ENCODE measurements around the gene SORCS2.

The SORCS2 gene

GRCh38 chr4:7224001-7224400 lies 31.7 kb downstream of the SORCS2 start:
- no peak for DNase-seq (ENCODE audit: low spot score)

- no peak for DNase-seq (ENCODE audit: low spot score)
Measured at GRCh38 chr4:7224878-7225533, 32.7 kb downstream of the SORCS2 start.

- DNase-seq (ENCODE audit: low spot score): no peak
Measured at GRCh38 chr4:7226439-7226838, 34.1 kb downstream of the SORCS2 start.

GRCh38 chr4:7227008-7227407 lies 34.7 kb downstream of the SORCS2 start:
- DNase-seq (ENCODE audit: low spot score): no peak

- no peak for DNase-seq (ENCODE audit: low spot score)
Measured at GRCh38 chr4:7228734-7229133, 36.4 kb downstream of the SORCS2 start.

GRCh38 chr4:7232061-7232650 lies 39.8 kb downstream of the SORCS2 start:
- no peak for DNase-seq (ENCODE audit: low spot score)

GRCh38 chr4:7233006-7233580 lies 40.8 kb downstream of the SORCS2 start:
- DNase-seq (ENCODE audit: low spot score): no peak

GRCh38 chr4:7233601-7234000 lies 41.3 kb downstream of the SORCS2 start:
- DNase-seq (ENCODE audit: low spot score): no peak

- DNase-seq (ENCODE audit: low spot score): no peak
Measured at GRCh38 chr4:7234355-7235029, 42.2 kb downstream of the SORCS2 start.

- DNase-seq (ENCODE audit: low spot score): no peak
Measured at GRCh38 chr4:7235030-7235380, 42.7 kb downstream of the SORCS2 start.

- DNase-seq (ENCODE audit: low spot score): no peak
Measured at GRCh38 chr4:7236847-7237246, 44.5 kb downstream of the SORCS2 start.

GRCh38 chr4:7237873-7238272 lies 45.5 kb downstream of the SORCS2 start:
- DNase-seq (ENCODE audit: low spot score): no peak

- DNase-seq (ENCODE audit: low spot score): no peak
Measured at GRCh38 chr4:7238300-7238960, 46.1 kb downstream of the SORCS2 start.

GRCh38 chr4:7239101-7239820 lies 46.9 kb downstream of the SORCS2 start:
- no peak for DNase-seq (ENCODE audit: low spot score)

GRCh38 chr4:7239844-7240243 lies 47.5 kb downstream of the SORCS2 start:
- no peak for DNase-seq (ENCODE audit: low spot score)

GRCh38 chr4:7240306-7240705 lies 48.0 kb downstream of the SORCS2 start:
- no peak for DNase-seq (ENCODE audit: low spot score)

- DNase-seq (ENCODE audit: low spot score): no peak
Measured at GRCh38 chr4:7241597-7242125, 49.3 kb downstream of the SORCS2 start.

- no peak for DNase-seq (ENCODE audit: low spot score)
Measured at GRCh38 chr4:7242766-7243165, 50.4 kb downstream of the SORCS2 start.

- DNase-seq (ENCODE audit: low spot score): no peak
Measured at GRCh38 chr4:7243609-7244330, 51.4 kb downstream of the SORCS2 start.

- no peak for DNase-seq (ENCODE audit: low spot score)
Measured at GRCh38 chr4:7244331-7244665, 52.0 kb downstream of the SORCS2 start.

GRCh38 chr4:7244751-7245320 lies 52.5 kb downstream of the SORCS2 start:
- DNase-seq (ENCODE audit: low spot score): no peak

Data from kidney tubule cell (primary cell).